Prostate gland (tissue), 2 donors: ENCODE results near the gene KLK10.

Experiments used
- CTCF ChIP-seq, 4 experiments: fragments of 200-600 bp in 2 of 4; fragments of 450-650 bp in 2 of 4; sonication (generic) in 2 of 4; IDR thresholded peaks; 1 replicate in 3 of 4; 2 replicates in 1 of 4; pipeline ENCODE4 v1.5.1; 2016 to 2019; ENCODE audit warnings: antibody characterized with exemption in 4 of 4, mild to moderate bottlenecking in 2 of 4, moderate library complexity in 2 of 4
- POLR2A ChIP-seq: fragments of 450-650 bp; IDR thresholded peaks from one replicate; pipeline ENCODE4 v1.6.1; 2016; ENCODE audit warnings: antibody characterized with exemption, mild to moderate bottlenecking
- POLR2AphosphoS5 ChIP-seq: sonication (generic); formaldehyde crosslinking; IDR thresholded peaks from one replicate; pipeline ENCODE4 v1.6.1; 2017; ENCODE audit warnings: antibody characterized with exemption

- no peak for TF ChIP-seq POLR2A
- no peak for TF ChIP-seq CTCF (IDR thresholded peaks at IDR 0.05)
- TF ChIP-seq POLR2AphosphoS5, result no peak
Observed at GRCh38 chr19:51001515-51001914, 18.0 kb downstream of the KLK10 start, which contains the start of gene KLK8.
